Skin epidermis (tissue), 12 donors: ENCODE data around the gene ACVR1C.

Experiments
- H3K27ac ChIP-seq, 21 experiments: fragments of 200-600 bp; sonication (generic) in 11 of 21; one replicate each; pipeline ENCODE4 v1.5.0; 2020; ENCODE audit warnings: mild to moderate bottlenecking in 3 of 21, inconsistent platforms in 2 of 21, moderate library complexity in 2 of 21
- H3K4me3 ChIP-seq, 7 experiments: fragments of 200-600 bp; sonication (generic) in 2 of 7; one replicate each; pipeline ENCODE4 v1.5.0; 2020; ENCODE audit warnings: inconsistent platforms in 2 of 7, mild to moderate bottlenecking in 2 of 7, moderate library complexity in 1 of 7

Gene ACVR1C

DNA sequence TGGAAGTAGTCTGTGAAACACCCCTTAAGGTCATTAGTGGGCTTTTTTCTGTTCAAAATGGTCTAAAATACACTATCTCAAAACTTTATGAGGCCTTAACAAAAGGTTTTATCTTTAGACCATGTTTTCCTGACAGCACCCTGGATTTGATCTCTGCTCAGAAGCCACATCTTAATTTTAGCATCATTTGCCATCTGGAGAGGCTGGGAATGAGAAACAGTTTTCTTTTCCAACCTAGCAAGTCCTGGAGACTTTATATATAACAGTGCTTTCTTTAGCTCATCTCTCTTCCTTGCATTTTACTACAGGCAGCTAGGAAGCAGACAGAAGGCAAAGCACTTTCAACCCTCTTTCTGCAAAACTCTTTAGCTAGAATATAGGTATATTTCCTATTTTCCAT is 122.1 kb downstream of the ACVR1C start:
- Histone ChIP-seq H3K27ac (no peak overlapping the region), H3K4me3 (no peak overlapping the region)

DNA sequence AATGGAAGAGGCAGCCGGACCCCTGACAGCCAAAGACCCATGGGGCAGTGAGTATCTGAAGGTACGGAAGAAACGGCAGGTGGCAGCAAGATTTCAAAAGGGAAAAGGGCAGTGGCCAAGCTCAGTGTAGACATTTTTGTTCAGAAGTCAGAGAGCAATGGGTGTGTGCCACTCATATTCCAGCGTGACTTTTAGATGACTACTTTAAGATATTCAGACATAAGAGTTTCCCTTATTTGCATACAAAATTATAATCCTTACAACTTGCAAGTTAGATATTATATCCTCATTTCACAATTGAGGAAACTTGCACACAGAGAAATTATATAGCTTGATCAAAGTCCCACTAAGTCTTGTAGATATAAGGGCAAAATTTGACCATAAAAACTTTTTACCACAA is 124.0 kb downstream of the ACVR1C start:
- no peak overlapping the region for H3K27ac ChIP-seq
- no peak overlapping the region for H3K4me3 ChIP-seq

DNA sequence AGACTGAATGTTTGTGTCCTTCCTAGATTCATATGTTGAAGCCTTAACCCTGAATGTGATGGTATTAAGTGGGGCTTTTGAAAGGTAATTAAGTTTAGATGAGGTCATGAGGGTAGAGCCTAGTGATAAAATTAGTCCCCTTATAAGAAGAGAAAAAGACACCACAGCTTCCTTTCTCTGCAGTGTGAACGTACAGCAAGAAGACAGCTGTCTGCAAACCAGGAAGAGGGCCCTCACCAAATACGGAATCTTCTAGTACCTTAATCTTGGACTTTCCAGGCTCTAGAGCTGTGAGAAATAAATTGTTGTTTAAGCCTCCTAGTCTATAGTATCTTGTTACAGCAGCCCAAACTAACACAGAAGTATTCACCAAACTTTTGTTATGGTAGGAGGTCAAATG is 127.6 kb downstream of the ACVR1C start:
- no peak overlapping the region for H3K4me3 ChIP-seq

DNA sequence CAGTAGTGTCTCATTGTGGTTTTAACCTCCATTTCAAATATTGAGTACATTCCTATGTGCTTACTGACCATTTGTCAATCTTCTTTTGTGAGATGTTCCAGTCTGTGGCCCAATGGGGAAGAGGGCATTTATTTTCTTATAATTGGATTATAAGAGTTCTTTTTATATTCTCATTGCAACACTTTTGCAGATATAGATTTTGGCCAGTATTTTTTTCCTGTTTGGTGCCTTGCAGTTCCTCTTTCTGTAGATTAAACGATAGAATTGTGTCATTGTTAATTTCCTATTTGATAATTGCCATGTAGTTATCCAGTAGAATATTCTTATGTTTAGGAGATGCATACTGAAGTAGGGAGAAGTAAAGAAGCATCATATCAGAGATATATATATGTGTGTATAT is 128.3 kb downstream of the ACVR1C start:
- no peak overlapping the region for H3K27ac ChIP-seq
- no peak overlapping the region for H3K4me3 ChIP-seq

More for the DNA sequence above, 127.6 kb downstream of the ACVR1C start:
- H3K27ac ChIP-seq, result no peak overlapping the region

DNA sequence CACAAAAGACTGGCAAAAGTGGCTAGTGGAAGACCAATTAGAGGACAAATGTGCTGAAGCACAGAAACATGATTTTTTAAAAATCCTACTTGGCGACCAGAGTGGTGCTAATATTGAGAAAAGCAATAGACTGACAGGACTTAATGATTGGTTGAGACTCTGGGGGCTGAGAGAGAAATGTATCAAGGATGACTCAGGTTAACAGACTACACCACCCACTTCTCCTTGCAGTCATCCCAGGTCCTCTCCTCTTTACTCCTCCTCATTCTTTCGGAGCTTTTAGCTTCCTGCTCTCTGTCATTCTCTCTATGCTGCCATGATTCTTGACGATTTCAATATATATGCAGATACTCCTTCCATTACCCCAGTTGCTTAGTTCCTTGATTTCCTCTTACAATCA is 130.2 kb downstream of the ACVR1C start:
- H3K4me3 ChIP-seq, result no peak overlapping the region
- no peak overlapping the region for H3K27ac ChIP-seq

DNA sequence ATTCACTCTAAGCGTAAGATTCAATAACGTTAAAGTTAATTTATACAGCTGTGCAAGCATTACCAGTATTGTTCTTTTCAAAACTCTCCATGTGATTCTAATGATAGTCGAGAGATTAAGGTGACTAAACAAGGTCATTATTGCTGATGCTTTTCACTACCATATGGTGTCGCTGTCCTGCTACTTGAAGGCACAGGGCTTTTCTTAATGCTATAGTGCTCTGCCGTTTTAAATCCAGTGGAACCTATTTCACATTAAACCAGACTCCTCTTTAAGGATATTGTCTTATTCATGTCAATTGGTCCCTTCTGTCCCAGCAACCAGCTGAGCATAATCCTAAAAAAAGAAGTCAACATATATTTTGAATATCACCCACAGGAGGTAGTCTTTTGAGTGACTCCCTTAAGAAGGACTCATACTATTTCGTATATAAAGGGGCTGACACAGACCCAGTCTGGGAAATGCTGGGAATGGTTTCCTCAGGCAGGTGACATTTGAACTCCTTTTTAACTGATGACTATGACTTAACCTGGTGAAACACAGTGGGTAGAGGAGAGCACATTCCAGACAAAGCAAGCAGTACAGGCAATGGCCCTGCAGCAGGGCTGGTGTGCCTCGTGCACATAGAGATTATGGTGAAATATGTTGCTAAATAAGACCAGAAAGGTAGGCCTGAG is 130.9 kb downstream of the ACVR1C start:
- H3K27ac ChIP-seq, result no peak overlapping the region
- no peak overlapping the region for H3K4me3 ChIP-seq

DNA sequence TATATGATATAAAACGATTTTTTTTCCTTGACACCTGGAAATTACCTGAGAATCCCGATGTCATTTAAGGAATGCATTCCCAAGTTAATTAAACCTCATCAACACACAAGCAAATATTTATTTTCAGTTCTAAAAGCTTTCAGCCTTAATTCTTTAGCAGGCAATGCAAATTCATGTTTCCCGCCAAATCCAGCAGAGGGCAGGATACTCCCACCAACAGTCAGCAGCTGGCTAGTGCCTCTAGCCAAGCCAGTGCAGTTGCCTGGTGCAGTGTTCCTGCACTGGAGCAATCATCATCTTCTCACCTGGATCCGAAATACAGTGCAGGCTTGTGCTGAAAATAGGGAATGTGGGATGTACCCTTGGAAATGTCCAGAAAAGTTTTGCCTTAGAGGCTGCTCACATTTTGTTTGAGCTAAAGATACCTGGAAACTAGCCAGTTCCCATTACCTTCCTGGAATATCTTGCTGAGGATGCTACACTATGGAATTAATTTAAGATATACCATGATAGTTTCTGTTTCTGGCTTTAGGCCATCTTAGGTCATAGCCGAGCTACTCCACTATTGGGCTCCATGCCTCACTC is 136.4 kb downstream of the ACVR1C start:
- Histone ChIP-seq H3K27ac (no peak overlapping the region), H3K4me3 (no peak overlapping the region)

DNA sequence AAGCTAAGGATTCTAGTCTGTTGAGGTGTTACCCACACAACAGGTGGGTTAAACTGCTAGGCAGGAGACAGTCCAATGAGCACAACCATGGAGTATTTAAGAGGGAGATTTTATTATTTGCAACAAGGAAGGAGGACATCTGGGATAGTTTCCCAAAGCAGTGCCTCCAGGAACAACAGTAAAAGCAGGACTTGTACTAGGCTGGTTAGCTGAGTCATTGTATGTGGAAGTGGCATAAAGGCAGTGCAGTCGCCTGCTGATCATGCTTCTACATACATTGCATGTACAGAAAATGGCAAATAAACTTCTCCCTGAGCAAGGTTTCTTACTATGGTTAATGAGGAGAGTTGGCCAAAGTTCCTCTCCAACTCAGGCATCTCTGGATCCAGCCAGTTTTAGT is 138.7 kb downstream of the ACVR1C start:
- no peak overlapping the region for H3K4me3 ChIP-seq
- no peak overlapping the region for H3K27ac ChIP-seq

DNA sequence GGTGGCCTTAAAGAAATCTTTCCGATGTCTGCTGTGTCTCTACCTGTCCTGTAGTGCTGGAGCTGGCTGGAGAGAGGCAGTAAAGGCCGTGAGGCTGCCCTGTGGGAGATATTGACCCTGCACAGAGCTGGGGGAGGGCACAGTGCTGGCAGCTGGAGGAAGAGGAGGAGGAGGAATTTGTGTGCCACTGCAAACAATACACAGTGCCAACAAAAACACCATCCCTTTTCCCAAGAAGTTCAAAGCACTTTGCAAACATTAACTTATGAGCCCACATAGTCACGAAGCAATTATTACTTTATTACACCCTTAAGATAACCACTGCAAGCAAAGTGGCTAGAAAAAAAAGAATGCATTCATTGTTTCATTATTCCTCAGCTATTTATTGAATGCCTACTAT is 139.8 kb downstream of the ACVR1C start:
- no peak overlapping the region for H3K27ac ChIP-seq
- no peak overlapping the region for H3K4me3 ChIP-seq

DNA sequence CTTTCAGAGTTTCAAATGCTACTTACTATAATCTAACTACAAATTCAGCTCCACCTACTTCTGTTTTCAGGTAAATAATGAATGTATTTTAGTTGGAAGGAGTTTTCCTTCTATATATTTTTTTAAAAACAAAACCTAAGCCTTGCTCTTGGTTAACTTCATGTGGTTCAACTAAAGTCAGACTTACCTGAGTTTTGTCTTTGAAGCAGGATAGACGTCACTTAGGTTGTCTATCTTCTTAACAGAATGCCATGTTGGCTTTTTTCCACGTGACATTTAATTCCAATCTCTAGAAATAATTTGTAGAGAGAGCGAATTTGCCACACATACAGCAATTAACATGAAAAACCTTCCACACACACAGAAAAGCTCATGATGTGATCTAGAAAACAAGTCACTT is 140.9 kb downstream of the ACVR1C start:
- Histone ChIP-seq H3K27ac (no peak overlapping the region), H3K4me3 (no peak overlapping the region)

DNA sequence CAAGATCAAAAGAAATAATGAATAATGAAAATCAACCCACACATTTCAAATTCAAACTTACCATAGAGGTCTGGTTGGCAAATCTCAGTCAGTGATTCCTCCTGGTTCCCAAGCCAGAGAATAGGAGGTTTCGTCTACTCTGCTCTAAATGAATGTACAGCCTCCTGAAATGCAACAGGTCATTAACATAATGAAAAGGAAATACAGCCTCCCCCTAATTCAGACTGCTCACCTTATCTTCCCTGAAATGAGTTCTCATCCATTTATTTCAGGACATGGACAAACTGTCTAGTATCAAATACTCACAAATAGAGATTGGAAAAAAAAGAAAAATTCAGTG is 141.4 kb downstream of the ACVR1C start:
- Histone ChIP-seq H3K27ac (no peak overlapping the region), H3K4me3 (no peak overlapping the region)

DNA sequence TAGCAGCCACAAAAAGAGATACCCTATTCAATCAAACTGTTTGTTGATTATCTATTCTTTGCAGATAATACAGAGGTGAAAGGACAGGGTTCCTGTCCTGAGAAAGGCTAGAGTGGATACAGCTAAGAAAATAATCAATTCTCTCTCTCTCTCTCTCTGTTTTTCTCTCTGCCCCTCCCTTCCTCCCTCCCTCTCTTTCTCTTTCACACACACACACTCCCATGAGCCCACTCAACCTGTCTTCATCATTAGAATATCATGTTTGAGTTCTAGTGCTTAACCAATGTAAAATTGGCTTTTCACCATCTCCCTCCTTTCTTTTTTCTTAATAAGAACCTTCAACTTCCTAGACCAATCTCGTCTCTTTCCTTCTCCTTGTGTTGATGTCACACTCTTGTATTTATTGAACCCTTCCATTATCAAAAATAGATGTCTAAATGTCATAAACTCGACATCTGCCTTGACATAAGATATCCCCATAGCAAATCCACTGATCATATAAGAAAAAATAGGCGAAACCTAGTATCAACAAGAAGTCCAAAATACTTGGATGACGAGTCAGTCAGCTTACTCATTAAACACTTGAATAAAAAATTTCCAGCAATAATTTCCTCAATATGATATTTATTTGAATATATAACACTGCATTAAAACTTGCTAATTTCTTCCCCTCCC is 141.9 kb downstream of the ACVR1C start:
- Histone ChIP-seq H3K4me3 (no peak overlapping the region), H3K27ac (no peak overlapping the region)

DNA sequence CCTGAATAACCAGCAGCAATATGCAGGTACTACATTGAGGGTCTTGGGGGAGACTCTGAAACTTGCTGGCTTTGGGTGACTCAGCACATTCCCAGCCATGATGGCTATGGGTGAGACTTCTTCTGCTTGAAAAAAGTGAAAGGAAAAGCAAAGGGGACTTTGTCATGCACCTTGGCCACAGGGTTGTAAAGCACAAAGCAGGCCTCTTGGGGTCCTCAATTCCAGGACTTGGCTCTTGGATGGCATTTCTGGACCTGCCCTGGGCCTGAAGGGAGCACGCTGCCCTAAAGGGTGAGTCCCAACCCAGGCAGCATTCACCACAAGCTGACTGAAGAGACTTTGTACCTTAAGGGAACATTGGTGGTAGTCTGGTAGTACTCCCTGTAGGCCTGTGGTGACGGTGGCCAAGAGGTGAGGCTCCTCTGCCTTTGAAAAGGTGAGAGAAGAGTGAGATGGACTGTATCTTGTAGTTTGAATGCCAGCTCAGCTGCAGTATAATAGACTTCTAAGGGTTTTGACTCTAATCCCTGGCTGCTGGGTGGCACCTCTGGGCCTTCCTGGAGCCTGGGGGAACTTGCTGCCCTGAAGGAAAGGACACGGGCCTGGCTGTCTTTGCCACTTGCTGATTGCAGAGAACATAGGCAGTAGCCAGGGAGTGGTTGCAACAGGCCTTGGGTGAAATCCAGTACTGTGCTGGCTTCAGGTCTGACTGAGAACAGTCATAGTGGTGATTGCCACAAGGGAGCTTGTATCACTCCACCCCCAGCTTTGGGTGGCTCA is 148.3 kb downstream of the ACVR1C start:
- H3K4me3 ChIP-seq, result no peak overlapping the region
- no peak overlapping the region for H3K27ac ChIP-seq

DNA sequence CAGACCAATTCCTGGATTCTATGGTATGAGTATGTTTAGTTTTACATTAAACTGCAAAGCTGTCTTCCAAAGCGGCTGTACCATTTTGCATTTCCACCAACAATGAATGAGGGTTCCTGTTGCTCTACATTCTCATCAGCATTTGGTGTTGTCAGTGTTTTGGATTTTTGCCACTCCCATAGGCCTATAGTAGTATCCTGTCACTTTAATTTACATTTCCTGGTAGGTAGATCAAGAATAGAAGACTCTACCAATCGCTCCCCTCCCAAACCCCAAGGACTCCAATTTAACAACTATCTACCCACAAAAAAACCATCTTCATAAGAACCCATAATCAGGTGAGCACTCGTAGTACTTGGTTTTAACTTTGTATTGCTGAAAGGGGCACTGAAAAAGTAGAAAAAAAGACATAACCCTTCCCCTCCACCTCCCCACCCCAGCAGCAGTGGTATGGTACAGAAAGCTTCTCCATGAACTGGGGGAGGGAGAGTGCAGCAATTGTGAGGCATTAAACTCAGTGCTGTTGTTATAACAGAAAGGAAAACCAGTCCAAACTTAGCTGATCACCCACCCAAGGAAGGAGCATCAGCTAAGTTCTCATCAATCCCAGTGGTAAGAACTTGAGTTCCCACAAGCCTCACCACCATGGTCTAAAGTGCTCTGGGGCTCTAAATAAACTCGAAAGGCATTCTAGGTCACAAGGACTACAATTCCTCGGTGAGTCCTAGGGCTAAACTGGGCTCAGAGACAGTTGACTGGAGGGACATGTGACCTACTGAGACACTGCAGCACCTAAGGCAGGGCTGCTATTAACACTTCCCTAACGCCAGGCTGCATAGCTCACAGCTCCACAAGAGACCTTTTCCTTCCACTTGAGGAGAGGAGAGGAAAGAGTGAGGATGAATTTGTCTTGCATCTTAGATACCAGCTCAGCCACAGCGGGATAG is 149.3 kb downstream of the ACVR1C start:
- H3K27ac ChIP-seq, result no peak overlapping the region

DNA sequence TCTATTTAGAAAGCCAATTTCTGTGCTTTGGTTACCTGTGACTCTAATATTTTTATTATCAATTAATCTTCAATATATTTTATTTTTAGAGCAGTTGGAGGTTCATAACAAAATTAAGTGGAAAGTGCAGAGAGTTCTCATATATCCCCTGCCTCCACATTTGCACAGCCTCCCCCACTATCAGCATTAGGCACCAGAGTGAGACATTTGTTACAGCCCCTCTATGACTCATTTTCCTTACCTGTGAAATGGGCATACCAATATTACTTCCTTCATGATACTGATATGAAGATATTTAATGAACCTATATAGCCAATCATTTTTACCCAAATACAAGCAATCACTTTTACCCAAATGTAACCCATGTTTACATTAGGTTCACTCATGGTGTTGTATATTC is 150.7 kb downstream of the ACVR1C start:
- H3K27ac ChIP-seq, result no peak overlapping the region
- no peak overlapping the region for H3K4me3 ChIP-seq

More for the DNA sequence above, 149.3 kb downstream of the ACVR1C start:
- no peak overlapping the region for H3K4me3 ChIP-seq

DNA sequence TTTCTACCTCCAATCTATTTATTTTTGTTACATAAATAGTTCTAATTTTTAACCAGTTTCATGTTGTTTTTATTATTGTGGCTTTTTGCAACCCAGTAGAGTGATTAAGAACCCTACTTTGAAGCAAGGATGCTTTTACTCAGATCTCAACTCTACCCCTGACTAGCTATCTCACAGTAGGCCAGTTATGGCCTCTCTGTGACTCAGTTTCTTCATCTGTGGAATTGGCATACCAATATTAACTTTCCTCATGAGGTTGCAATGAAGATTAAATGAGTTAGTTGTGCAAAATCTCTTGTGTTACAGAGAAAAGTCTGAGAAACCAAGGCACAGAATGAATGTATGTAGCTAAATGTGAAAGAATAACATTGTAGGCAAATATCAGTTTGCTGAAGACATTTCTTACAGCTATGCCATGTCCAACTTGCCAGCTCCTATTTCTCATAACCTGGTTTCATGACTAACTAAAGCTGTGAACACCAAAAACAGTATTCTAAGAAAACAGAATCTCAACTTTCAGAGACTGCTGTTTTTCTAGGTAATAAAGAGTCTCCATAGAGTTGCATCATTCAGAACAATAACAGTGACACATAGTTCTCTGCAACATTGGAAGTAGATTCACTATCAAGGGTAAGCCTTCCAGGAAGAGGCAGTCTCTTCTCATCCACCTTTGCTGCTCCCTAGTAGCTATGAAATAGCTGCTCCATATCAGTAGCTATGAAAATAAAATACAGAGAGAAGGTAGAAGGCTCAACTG is 151.5 kb downstream of the ACVR1C start:
- Histone ChIP-seq H3K27ac (no peak overlapping the region), H3K4me3 (no peak overlapping the region)
